HEK293T (cell line): Measurements from ENCODE around the gene NAALADL2.

Source experiments
- FOXM1 ChIP-seq: fragments of 450-650 bp; IDR thresholded peaks from 2 replicates; pipeline ENCODE4 v1.6.1; 2017; ENCODE audit warnings: mild to moderate bottlenecking, borderline replicate concordance
- L3MBTL2 ChIP-seq: fragments of 450-650 bp; conservative IDR thresholded peaks from 2 replicates; pipeline ENCODE4 v1.6.1; 2016; ENCODE audit warnings: mild to moderate bottlenecking

DNA sequence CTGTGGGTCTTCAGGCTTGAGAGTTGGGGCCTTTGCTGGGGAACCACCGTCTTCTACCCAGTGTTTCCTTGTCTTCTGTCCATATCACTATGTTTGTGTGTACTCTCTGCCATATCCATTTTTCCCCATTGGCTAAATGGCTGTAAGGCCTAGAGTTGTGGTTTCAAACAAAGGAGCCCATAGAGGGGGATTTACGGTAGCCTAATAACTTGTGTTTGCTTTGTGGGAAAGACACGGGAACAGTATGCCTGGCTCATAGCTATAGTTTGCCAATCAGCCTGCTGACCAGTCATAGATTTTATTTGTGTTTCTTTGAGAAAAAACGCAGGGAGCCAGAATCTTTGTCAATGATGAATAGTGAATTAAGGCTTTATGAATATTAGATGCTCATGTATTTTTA, 554.8 kb downstream of the NAALADL2 start:
- TF ChIP-seq FOXM1 (no peak), L3MBTL2 (no peak)
